HEK293 (cell line): ENCODE results near the gene PIEZO1.
A peak's percentile ranks its signal among the peaks of the same experiment; 100 is the strongest.

Experiments
- CTCF ChIA-PET: fragments of 350-600 bp; formaldehyde crosslinking; extraction: SDS; loops from one replicate; lab custom pipeline; 2021; ENCODE audit warnings: antibody characterized with exemption; lab: Yijun Ruan, JAX
- POLR2A ChIA-PET: fragments of 300-600 bp; formaldehyde crosslinking; extraction: SDS; loops from one replicate; lab custom pipeline; 2020; ENCODE audit warnings: antibody characterized with exemption, inconsistent platforms; lab: Yijun Ruan, JAX
- H3K27ac ChIP-seq: fragments of 200-500 bp; sonication (Bioruptor generic); 2 replicates; pipeline ENCODE4 v1.5.1; 2014; ENCODE audit warnings: low read depth, low read length, control low read depth, inconsistent platforms; ENCODE audit errors: extremely low read depth
- H3K36me3 ChIP-seq, 2 experiments: fragments of 200-500 bp in 1 of 2; sonication (Bioruptor generic) in 1 of 2; 1 replicate in 1 of 2; 2 replicates in 1 of 2; pipeline ENCODE4 v1.5.1; 2014 to 2017; ENCODE audit warnings: inconsistent platforms in 2 of 2, low read length in 2 of 2; ENCODE audit not compliant: control insufficient read depth in 2 of 2, insufficient read depth in 1 of 2
- H3K4me1 ChIP-seq: fragments of 200-500 bp; sonication (Bioruptor generic); 2 replicates; pipeline ENCODE4 v1.5.1; 2014; ENCODE audit warnings: mild to moderate bottlenecking, low read length, inconsistent platforms; ENCODE audit not compliant: control insufficient read depth, insufficient read depth
- H3K4me3 ChIP-seq: 2 replicates; pipeline ENCODE4 v1.5.1; 2011; ENCODE audit warnings: low read depth, mild to moderate bottlenecking, control low read depth, low read length, moderate library complexity
- H3K9me3 ChIP-seq: fragments of 200-500 bp; sonication (Bioruptor generic); 2 replicates; pipeline ENCODE4 v1.5.1; 2014; ENCODE audit warnings: low read depth, low read length, inconsistent platforms; ENCODE audit not compliant: control insufficient read depth, insufficient read depth
- BCL11A ChIP-seq: fragments of 450-650 bp; formaldehyde crosslinking; IDR thresholded peaks from 2 replicates; pipeline ENCODE4 v1.5.1; 2016; ENCODE audit warnings: low read depth, missing biosample characterization, missing genetic modification characterization
- BCL11B ChIP-seq: fragments of 450-650 bp; formaldehyde crosslinking; IDR thresholded peaks from 2 replicates; pipeline ENCODE4 v1.5.1; 2016; ENCODE audit warnings: low read depth, missing biosample characterization, missing genetic modification characterization
- EGR2 ChIP-seq: fragments of 450-650 bp; formaldehyde crosslinking; IDR thresholded peaks from 2 replicates; pipeline ENCODE4 v1.5.1; 2016; ENCODE audit warnings: low read depth, missing biosample characterization, missing genetic modification characterization
- IKZF3 ChIP-seq: fragments of 450-650 bp; IDR thresholded peaks from 2 replicates; pipeline ENCODE4 v1.5.0; 2018; ENCODE audit warnings: missing biosample characterization, mild to moderate bottlenecking, missing genetic modification characterization, moderate library complexity
- KLF16 ChIP-seq: fragments of 450-650 bp; formaldehyde crosslinking; IDR thresholded peaks from 2 replicates; pipeline ENCODE4 v1.5.1; 2017; ENCODE audit warnings: missing biosample characterization, missing genetic modification characterization
- MEIS1 ChIP-seq: sonication (generic); formaldehyde crosslinking; IDR thresholded peaks from 2 replicates; pipeline ENCODE4 v1.8.1; 2022; ENCODE audit warnings: missing genetic modification reagents, mild to moderate bottlenecking, borderline replicate concordance
- MZF1 ChIP-seq: fragments of 450-650 bp; formaldehyde crosslinking; IDR thresholded peaks from 2 replicates; pipeline ENCODE4 v1.5.1; 2017; ENCODE audit warnings: missing biosample characterization, missing genetic modification characterization, borderline replicate concordance
- SCRT1 ChIP-seq: fragments of 450-650 bp; formaldehyde crosslinking; IDR thresholded peaks from 2 replicates; pipeline ENCODE4 v1.5.1; 2016; ENCODE audit warnings: missing biosample characterization, missing genetic modification characterization, borderline replicate concordance
- TRIM28 ChIP-seq: IDR thresholded peaks from 2 replicates; pipeline ENCODE4 v1.6.1; 2011; ENCODE audit warnings: low read length, control low read depth, borderline replicate concordance
- WT1 ChIP-seq: fragments of 450-650 bp; formaldehyde crosslinking; IDR thresholded peaks from 2 replicates; pipeline ENCODE4 v1.5.1; 2016; ENCODE audit warnings: missing biosample characterization, missing genetic modification characterization
- YY1 ChIP-seq: fragments of 450-650 bp; formaldehyde crosslinking; IDR thresholded peaks from 2 replicates; pipeline ENCODE4 v1.5.1; 2018; ENCODE audit warnings: missing biosample characterization, missing genetic modification characterization
- YY2 ChIP-seq: fragments of 450-650 bp; formaldehyde crosslinking; IDR thresholded peaks from 2 replicates; pipeline ENCODE4 v1.5.1; 2016; ENCODE audit warnings: missing biosample characterization, missing genetic modification characterization
- ZBTB48 ChIP-seq: fragments of 450-650 bp; formaldehyde crosslinking; IDR thresholded peaks from 2 replicates; pipeline ENCODE4 v1.5.1; 2016; ENCODE audit warnings: missing biosample characterization, missing genetic modification characterization
- ZNF140 ChIP-seq: fragments of 450-650 bp; formaldehyde crosslinking; IDR thresholded peaks from 2 replicates; pipeline ENCODE4 v1.5.1; 2016; ENCODE audit warnings: missing biosample characterization, missing genetic modification characterization
- ZNF169 ChIP-seq: fragments of 450-650 bp; formaldehyde crosslinking; IDR thresholded peaks from 2 replicates; pipeline ENCODE4 v1.5.1; 2016; ENCODE audit warnings: missing biosample characterization, missing genetic modification characterization
- ZNF211 ChIP-seq: fragments of 450-650 bp; formaldehyde crosslinking; IDR thresholded peaks from 2 replicates; pipeline ENCODE4 v1.5.1; 2016; ENCODE audit warnings: low read depth, missing biosample characterization, missing genetic modification characterization
- ZNF341 ChIP-seq: fragments of 450-650 bp; formaldehyde crosslinking; IDR thresholded peaks from 2 replicates; pipeline ENCODE4; 2016; ENCODE audit warnings: low read depth, missing biosample characterization, missing genetic modification characterization
- ZNF366 ChIP-seq: fragments of 450-650 bp; formaldehyde crosslinking; conservative IDR thresholded peaks from 2 replicates; pipeline ENCODE4 v1.5.1; 2016; ENCODE audit warnings: missing biosample characterization, missing genetic modification characterization
- ZNF530 ChIP-seq: fragments of 450-650 bp; formaldehyde crosslinking; IDR thresholded peaks from 2 replicates; pipeline ENCODE4 v1.5.1; 2016; ENCODE audit warnings: low read depth, missing biosample characterization, missing genetic modification characterization
- ZNF548 ChIP-seq: fragments of 450-650 bp; formaldehyde crosslinking; IDR thresholded peaks from 2 replicates; pipeline ENCODE4 v1.5.1; 2016; ENCODE audit warnings: missing biosample characterization, missing genetic modification characterization
- ZNF561 ChIP-seq: fragments of 450-650 bp; IDR thresholded peaks from 2 replicates; pipeline ENCODE4 v1.5.1; 2018; ENCODE audit warnings: missing biosample characterization, missing genetic modification characterization, borderline replicate concordance
- ZNF768 ChIP-seq: fragments of 450-650 bp; formaldehyde crosslinking; IDR thresholded peaks from 2 replicates; pipeline ENCODE4 v1.5.1; 2018; ENCODE audit warnings: missing biosample characterization, mild to moderate bottlenecking, missing genetic modification characterization
- ZNF830 ChIP-seq: fragments of 450-650 bp; IDR thresholded peaks from 2 replicates; pipeline ENCODE4 v1.5.0; 2018; ENCODE audit warnings: missing biosample characterization, missing genetic modification characterization, low read depth, mild to moderate bottlenecking, moderate library complexity
- TF ChIP-seq, protein P1 (sequence below): fragments of 450-650 bp; formaldehyde crosslinking; IDR thresholded peaks from 2 replicates; pipeline ENCODE4 v1.5.1; 2016; ENCODE audit warnings: missing biosample characterization, missing genetic modification characterization, borderline replicate concordance
- TF ChIP-seq, protein P2 (sequence below): fragments of 450-650 bp; formaldehyde crosslinking; IDR thresholded peaks from 2 replicates; pipeline ENCODE4 v1.5.1; 2016; ENCODE audit warnings: missing biosample characterization, missing genetic modification characterization
- TF ChIP-seq, protein P3 (sequence below): fragments of 450-650 bp; formaldehyde crosslinking; conservative IDR thresholded peaks from 2 replicates; pipeline ENCODE4 v1.5.1; 2016; ENCODE audit warnings: low read depth, missing biosample characterization, missing genetic modification characterization
- TF ChIP-seq, protein P4 (sequence below): fragments of 450-650 bp; formaldehyde crosslinking; IDR thresholded peaks from 2 replicates; pipeline ENCODE4 v1.5.1; 2016; ENCODE audit warnings: missing biosample characterization, missing genetic modification characterization
- TF ChIP-seq, protein P5 (sequence below): fragments of 450-650 bp; formaldehyde crosslinking; IDR thresholded peaks from 2 replicates; pipeline ENCODE4 v1.5.1; 2017; ENCODE audit warnings: missing biosample characterization, mild to moderate bottlenecking, missing genetic modification characterization, moderate library complexity

The PIEZO1 gene

DNA sequence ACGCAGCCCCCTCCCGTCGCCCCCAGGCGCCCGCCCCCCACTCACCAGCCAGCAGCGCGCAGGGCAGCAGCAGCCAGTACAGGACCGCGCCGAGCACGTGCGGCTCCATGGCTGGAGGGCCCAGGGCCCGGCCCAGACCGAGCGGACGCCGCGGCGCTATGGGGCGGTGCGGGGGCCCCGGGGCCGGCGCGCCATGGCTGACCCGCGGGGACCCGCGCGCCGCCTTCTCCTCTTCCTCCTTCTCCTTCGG is 239 bp downstream of the PIEZO1 start (continued):
- TF ChIP-seq YY2 (tag by site-specific recombination) (no peak), ZNF548 (tag by site-specific recombination) (no peak), BCL11A (tag by site-specific recombination) (no peak)
- TF ChIP-seq, protein P1, sequence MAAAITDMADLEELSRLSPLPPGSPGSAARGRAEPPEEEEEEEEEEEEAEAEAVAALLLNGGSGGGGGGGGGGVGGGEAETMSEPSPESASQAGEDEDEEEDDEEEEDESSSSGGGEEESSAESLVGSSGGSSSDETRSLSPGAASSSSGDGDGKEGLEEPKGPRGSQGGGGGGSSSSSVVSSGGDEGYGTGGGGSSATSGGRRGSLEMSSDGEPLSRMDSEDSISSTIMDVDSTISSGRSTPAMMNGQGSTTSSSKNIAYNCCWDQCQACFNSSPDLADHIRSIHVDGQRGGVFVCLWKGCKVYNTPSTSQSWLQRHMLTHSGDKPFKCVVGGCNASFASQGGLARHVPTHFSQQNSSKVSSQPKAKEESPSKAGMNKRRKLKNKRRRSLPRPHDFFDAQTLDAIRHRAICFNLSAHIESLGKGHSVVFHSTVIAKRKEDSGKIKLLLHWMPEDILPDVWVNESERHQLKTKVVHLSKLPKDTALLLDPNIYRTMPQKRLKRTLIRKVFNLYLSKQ (tag by site-specific recombination), result no peak

DNA sequence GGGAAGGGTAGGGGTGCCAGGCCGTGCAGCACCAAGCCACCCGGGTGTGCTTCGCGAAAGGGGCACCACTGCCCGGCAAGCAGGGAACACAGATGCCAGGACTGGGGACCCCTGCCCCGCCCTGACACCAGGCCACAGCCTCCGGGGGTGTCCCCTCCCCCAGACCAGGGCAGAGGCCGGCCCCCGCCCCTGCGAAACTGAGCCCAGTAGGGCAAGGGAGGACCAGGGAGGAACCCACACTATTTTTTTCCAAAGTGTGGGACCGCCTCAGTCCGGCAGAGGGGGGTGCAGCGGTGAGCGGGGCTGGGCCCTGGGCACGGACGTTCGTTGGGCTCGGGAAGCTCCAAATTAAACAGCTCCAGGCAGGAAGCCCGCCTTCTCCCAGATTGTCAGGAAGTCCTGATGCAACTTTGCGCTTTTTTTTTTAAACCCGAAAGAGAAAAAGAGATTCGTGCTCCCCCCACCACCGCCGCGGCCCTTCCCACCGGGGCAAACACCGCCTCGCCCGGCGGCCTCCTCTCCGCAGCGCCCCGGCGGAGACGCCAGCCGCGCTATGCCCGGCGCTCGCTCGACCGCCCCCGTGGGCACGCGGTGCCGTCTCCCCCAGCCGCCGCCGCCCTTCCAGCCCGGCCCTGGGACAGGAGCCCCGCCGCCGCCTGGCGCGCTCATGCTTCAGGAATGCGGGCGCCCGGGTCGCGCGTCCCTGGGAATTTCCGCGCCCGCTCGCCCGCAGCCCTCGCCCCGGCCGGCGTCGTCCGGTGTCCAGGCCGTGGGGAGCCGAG is 755 bp downstream of the PIEZO1 start:
- H3K27ac ChIP-seq, result peak overlapping the region; percentile 76
- H3K4me1 ChIP-seq, result peaks cover 29% of the 10 kb centered on the region
- TF ChIP-seq TRIM28, result no peak
- TF ChIP-seq, protein P2, sequence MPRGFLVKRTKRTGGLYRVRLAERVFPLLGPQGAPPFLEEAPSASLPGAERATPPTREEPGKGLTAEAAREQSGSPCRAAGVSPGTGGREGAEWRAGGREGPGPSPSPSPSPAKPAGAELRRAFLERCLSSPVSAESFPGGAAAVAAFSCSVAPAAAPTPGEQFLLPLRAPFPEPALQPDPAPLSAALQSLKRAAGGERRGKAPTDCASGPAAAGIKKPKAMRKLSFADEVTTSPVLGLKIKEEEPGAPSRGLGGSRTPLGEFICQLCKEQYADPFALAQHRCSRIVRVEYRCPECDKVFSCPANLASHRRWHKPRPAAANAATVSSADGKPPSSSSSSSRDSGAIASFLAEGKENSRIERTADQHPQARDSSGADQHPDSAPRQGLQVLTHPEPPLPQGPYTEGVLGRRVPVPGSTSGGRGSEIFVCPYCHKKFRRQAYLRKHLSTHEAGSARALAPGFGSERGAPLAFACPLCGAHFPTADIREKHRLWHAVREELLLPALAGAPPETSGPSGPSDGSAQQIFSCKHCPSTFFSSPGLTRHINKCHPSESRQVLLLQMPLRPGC, result no peak
- TF ChIP-seq ZNF341 (tag by site-specific recombination), result 0 out of 2 replicates have a peak, but pooled peaks have one; percentile 54
- TF ChIP-seq ZNF366, result no peak
- peak; percentile 64; the same call in 1 of the 2 replicates for TF ChIP-seq BCL11B (tag by site-specific recombination)
- no peak for TF ChIP-seq YY1
- TF ChIP-seq SCRT1 (tag by site-specific recombination), result no peak
- TF ChIP-seq ZNF830 (tag by site-specific recombination), result no peak
- TF ChIP-seq, protein P3, sequence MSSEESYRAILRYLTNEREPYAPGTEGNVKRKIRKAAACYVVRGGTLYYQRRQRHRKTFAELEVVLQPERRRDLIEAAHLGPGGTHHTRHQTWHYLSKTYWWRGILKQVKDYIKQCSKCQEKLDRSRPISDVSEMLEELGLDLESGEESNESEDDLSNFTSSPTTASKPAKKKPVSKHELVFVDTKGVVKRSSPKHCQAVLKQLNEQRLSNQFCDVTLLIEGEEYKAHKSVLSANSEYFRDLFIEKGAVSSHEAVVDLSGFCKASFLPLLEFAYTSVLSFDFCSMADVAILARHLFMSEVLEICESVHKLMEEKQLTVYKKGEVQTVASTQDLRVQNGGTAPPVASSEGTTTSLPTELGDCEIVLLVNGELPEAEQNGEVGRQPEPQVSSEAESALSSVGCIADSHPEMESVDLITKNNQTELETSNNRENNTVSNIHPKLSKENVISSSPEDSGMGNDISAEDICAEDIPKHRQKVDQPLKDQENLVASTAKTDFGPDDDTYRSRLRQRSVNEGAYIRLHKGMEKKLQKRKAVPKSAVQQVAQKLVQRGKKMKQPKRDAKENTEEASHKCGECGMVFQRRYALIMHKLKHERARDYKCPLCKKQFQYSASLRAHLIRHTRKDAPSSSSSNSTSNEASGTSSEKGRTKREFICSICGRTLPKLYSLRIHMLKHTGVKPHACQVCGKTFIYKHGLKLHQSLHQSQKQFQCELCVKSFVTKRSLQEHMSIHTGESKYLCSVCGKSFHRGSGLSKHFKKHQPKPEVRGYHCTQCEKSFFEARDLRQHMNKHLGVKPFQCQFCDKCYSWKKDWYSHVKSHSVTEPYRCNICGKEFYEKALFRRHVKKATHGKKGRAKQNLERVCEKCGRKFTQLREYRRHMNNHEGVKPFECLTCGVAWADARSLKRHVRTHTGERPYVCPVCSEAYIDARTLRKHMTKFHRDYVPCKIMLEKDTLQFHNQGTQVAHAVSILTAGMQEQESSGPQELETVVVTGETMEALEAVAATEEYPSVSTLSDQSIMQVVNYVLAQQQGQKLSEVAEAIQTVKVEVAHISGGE (tag by site-specific recombination), result peak; percentile 76
- TF ChIP-seq ZNF211 (tag by site-specific recombination), result no peak
- TF ChIP-seq, protein P4, sequence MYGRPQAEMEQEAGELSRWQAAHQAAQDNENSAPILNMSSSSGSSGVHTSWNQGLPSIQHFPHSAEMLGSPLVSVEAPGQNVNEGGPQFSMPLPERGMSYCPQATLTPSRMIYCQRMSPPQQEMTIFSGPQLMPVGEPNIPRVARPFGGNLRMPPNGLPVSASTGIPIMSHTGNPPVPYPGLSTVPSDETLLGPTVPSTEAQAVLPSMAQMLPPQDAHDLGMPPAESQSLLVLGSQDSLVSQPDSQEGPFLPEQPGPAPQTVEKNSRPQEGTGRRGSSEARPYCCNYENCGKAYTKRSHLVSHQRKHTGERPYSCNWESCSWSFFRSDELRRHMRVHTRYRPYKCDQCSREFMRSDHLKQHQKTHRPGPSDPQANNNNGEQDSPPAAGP, result no peak
- no peak for TF ChIP-seq ZNF169
- TF ChIP-seq ZBTB48, result no peak
- TF ChIP-seq ZNF140 (tag by site-specific recombination), result no peak
- TF ChIP-seq KLF16, result 0 out of 2 replicates have a peak, but pooled peaks have one; percentile 16
- peak; percentile 39; the same call in 1 of the 2 replicates for TF ChIP-seq IKZF3 (tag by site-specific recombination)
- no peak for TF ChIP-seq ZNF530 (tag by site-specific recombination)
- TF ChIP-seq MZF1, result no peak
- peak; percentile 58; the same call in 1 of the 2 replicates for TF ChIP-seq EGR2 (tag by site-specific recombination)
- TF ChIP-seq WT1 (tag by site-specific recombination), result peak; percentile 40; the same call in 1 of the 2 replicates
- TF ChIP-seq ZNF768 (tag by site-specific recombination), result no peak
- no peak for TF ChIP-seq MEIS1 (CRISPR knock-in tag)
- TF ChIP-seq, protein P5, sequence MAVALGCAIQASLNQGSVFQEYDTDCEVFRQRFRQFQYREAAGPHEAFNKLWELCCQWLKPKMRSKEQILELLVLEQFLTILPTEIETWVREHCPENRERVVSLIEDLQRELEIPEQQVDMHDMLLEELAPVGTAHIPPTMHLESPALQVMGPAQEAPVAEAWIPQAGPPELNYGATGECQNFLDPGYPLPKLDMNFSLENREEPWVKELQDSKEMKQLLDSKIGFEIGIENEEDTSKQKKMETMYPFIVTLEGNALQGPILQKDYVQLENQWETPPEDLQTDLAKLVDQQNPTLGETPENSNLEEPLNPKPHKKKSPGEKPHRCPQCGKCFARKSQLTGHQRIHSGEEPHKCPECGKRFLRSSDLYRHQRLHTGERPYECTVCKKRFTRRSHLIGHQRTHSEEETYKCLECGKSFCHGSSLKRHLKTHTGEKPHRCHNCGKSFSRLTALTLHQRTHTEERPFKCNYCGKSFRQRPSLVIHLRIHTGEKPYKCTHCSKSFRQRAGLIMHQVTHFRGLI (tag by site-specific recombination), result peak; percentile 42; the same call in 1 of the 2 replicates
- TF ChIP-seq ZNF561 (tag by site-specific recombination), result no peak

More for the DNA sequence above, 755 bp downstream of the PIEZO1 start:
- CTCF ChIA-PET, result interaction anchor here (0.7 to 1.6 kb wide), 6 partner anchors 11 to 44 kb away, joined by 3 to 5 read pairs (median 4); no protein-coding TSS in a partner anchor
- Histone ChIP-seq H3K36me3 (no peaks in the 10 kb centered on the region), H3K4me3 (peak overlapping the region; percentile 53), H3K9me3 (no peaks in the 10 kb centered on the region)
- POLR2A ChIA-PET, result interaction anchor here (0.9 to 6.7 kb wide), 14 partner anchors 10 to 214 kb away, joined by 3 to 97 read pairs (median 5); partner anchors contain the start of genes APRT and ZC3H18
